ENCODE data around the gene PRR5L.

DNA sequence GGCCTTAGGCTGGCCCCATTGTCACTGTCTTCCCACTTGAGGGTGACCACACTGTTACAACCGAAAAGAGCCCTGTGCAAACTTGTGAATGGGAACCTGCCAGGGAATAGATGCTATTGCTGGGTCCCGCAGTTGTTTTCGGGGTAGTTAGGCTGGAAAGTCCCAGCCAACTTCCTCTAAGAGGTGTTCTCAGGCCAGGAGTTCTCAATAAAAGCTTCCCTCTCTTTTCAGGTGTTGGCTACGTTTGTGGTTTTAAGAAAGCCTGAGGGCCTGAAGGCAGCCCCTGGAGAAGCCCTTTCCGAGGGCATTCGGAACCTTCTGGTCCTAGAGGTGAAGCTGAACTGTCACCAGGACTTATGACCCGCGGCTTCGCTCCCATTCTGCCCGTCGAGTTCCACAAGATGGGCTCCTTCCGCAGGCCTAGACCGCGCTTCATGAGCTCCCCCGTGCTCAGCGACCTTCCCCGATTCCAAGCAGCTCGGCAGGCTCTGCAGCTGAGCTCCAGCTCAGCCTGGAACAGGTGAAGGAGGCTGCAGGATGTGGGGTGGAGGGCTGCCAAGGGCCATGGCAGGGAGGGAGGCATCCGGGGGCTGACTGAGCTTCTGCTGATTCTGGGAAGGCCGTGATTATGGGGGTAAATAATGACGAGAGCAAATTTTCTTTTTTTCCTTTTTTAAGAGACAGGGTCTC is 104.8 kb downstream of the PRR5L start:
- TF ChIP-seq POLR2A (IDR thresholded peaks at IDR 0.05), result no peak
- TF ChIP-seq CTCF (IDR thresholded peaks at IDR 0.05), result no peak
